Esophagus muscularis mucosa (tissue), 4 donors: ENCODE data around the gene INTS3. TPM values are rescaled to one million over a fixed set of nuclear protein-coding genes. Genes with fewer than 3 reads are reported as not detected.

Experiments used
- DNase-seq: peaks from one replicate; pipeline ENCODE4 v3.0.0-alpha.2; 2017; ENCODE audit errors: extremely low spot score
- H3K27ac ChIP-seq, 4 donors: fragments of 200-600 bp; sonication (generic); replicated peaks in 1 of 4; 1 replicate in 3 of 4; 2 replicates in 1 of 4; pipeline ENCODE4 v1.5.1; 2016 to 2019; ENCODE audit warnings: mild to moderate bottlenecking in 1 of 4
- H3K27me3 ChIP-seq, 4 donors: fragments of 200-600 bp; sonication (generic); one replicate each; pipeline versions ENCODE4 v1.5.1 to v1.6.0; 2016 to 2019
- H3K36me3 ChIP-seq, 4 donors: fragments of 200-600 bp; sonication (generic); one replicate each; pipeline ENCODE4 v1.5.1; 2016 to 2019
- H3K4me1 ChIP-seq, 4 donors: fragments of 200-600 bp; sonication (generic); one replicate each; pipeline ENCODE4 v1.5.1; 2016 to 2019
- H3K4me3 ChIP-seq, 4 donors: fragments of 200-600 bp; sonication (generic); 1 replicate in 2 of 4; 2 replicates in 2 of 4; pipeline ENCODE4 v1.5.1; 2016 to 2019; ENCODE audit warnings: mild to moderate bottlenecking in 4 of 4, moderate library complexity in 1 of 4
- H3K9me3 ChIP-seq, 4 donors: fragments of 200-600 bp; sonication (generic); 1 replicate in 3 of 4; 2 replicates in 1 of 4; pipeline ENCODE4 v1.5.1; 2016 to 2019
- EP300 ChIP-seq: sonication (generic); formaldehyde crosslinking; IDR thresholded peaks from one replicate; pipeline ENCODE4 v1.6.1; 2017; ENCODE audit warnings: antibody characterized with exemption
- POLR2A ChIP-seq: fragments of 450-650 bp; IDR thresholded peaks from one replicate; pipeline ENCODE4 v1.6.1; 2017; ENCODE audit warnings: antibody characterized with exemption, moderate library complexity, mild to moderate bottlenecking, low read depth
- POLR2AphosphoS5 ChIP-seq, 2 donors: sonication (generic); formaldehyde crosslinking; IDR thresholded peaks; one replicate each; pipeline ENCODE4 v1.6.1; 2017; ENCODE audit warnings: antibody characterized with exemption in 2 of 2
- WGBS: methylation state at CpG from one replicate; pipeline ENCODE4 v1.1.5; 2018; 5-methylcytosine and 5-hydroxymethylcytosine counted together
- intact Hi-C: fragments of 100-400 bp; cut with DNase I; formaldehyde crosslinking; loops from one replicate; pipeline ENCODE4 v1.15.1; 2023
- total RNA-seq, 4 donors: library from RNA; depleted of rRNA; stranded (reverse); fragments of >200 nt; gene quantifications; one replicate each; pipeline versions ENCODE4 v1.1.0 to v1.2.1, GENCODE V29; 2016
- TF ChIP-seq, protein P1 (sequence below), 3 experiments: fragments of 200-600 bp in 2 of 3; fragments of 450-650 bp in 1 of 3; sonication (generic) in 2 of 3; IDR thresholded peaks; one replicate each; pipeline ENCODE4 v1.5.1; 2017 to 2019; ENCODE audit warnings: antibody characterized with exemption in 3 of 3, mild to moderate bottlenecking in 2 of 3, moderate library complexity in 1 of 3

The INTS3 gene
- total RNA-seq, 4 donors from 2014 or later, result 32.3 to 45.5 (median 38.9) TPM

DNA sequence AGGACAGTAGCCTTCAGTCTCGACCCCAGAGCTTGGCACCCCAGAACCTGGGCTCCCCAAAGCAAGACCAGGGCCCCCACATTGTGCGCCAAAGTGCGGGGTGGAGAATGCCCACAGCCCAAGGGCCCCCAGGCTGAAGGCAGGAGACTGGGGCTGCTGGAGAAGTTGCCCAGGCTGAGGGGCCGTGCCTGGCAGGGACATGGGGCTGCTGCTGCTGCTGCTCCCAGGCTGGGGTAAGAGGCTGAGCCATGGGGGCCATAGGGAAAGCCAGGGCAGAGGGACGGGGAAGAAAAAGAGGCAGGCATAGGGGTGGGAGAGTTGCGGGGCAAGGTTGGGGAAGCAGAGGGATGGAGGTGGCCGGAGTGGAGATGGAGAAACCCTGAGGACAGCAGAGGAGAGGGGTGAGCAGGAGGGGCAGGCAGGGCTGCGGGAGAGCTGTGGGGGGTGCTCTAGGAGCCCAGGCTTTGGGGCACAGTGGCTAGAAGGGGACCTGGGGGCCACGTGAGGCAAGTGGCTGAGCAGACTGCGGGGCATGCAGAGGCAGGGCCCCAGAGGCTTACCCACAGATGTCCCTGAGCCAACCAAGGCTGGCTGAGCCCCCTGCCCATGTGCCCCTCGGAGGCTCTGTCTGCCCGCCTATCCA lies 66.2 kb downstream of the INTS3 start:
- TF ChIP-seq, protein P1, sequence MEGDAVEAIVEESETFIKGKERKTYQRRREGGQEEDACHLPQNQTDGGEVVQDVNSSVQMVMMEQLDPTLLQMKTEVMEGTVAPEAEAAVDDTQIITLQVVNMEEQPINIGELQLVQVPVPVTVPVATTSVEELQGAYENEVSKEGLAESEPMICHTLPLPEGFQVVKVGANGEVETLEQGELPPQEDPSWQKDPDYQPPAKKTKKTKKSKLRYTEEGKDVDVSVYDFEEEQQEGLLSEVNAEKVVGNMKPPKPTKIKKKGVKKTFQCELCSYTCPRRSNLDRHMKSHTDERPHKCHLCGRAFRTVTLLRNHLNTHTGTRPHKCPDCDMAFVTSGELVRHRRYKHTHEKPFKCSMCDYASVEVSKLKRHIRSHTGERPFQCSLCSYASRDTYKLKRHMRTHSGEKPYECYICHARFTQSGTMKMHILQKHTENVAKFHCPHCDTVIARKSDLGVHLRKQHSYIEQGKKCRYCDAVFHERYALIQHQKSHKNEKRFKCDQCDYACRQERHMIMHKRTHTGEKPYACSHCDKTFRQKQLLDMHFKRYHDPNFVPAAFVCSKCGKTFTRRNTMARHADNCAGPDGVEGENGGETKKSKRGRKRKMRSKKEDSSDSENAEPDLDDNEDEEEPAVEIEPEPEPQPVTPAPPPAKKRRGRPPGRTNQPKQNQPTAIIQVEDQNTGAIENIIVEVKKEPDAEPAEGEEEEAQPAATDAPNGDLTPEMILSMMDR (IDR thresholded peaks at IDR 0.05), result no peak
- TF ChIP-seq POLR2AphosphoS5 (IDR thresholded peaks at IDR 0.05) (no peak), POLR2A (no peak), EP300 (no peak)
- H3K4me3 ChIP-seq, result no peak overlapping the region
- no peaks in the 10 kb centered on the region for H3K36me3 ChIP-seq
- no peak overlapping the region for H3K27ac ChIP-seq
- WGBS, result 84% methylated on average over 12 of the region's 12 CpGs
- intact Hi-C loops, result no loop called here
- H3K4me1 ChIP-seq, result peaks cover 20 to 36% (median 24%) of the 10 kb centered on the region in 4 donors
- no peaks in the 10 kb centered on the region for H3K9me3 ChIP-seq
- DNase-seq, result no peak
- no peaks in the 10 kb centered on the region for H3K27me3 ChIP-seq

DNA sequence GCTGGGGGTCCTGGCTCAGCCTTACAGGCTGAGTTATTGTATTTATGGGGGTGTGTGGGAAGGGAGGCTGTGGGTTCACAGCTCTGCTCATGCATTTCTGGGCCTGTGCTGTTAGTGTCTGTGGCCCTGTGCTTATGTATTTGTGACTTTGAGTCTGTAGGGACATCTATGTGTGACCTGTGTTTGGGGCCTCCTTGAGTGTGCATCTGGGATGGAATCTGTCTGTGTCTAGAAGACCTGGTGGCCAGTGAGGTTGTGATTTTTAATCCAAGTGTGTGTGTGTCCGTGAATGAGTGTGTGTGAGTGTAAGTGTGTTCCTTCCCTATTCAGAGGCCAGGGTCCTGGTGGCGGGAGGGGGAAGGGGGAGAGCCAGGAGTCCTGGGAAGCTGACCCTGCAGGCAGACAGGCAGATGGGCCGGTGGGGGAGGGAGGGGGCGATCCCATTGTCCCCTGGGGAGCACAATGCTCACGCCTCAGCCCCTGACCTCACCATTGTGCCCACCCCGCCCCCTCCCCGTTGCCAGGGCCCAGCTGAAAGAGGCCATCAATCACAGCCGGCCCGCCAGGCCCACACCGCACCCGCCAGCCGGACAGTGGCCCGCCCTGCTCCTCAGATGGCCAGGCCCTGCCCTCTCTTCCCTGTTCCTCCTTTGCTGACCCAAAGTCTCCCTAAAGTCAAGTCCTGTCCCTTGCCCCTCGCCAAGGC lies 66.9 kb downstream of the INTS3 start:
- Histone ChIP-seq H3K27ac (no peak overlapping the region), H3K4me1 (peaks cover 14 to 30% (median 17%) of the 10 kb centered on the region in 4 donors), H3K36me3 (peaks cover 0 to 6% (median 0%) of the 10 kb centered on the region in 4 donors), H3K4me3 (no peak overlapping the region), H3K27me3 (no peaks in the 10 kb centered on the region), H3K9me3 (no peaks in the 10 kb centered on the region)
- DNase-seq, result no peak
- WGBS, result 54% methylated on average over 14 of the region's 14 CpGs
- TF ChIP-seq, protein P1 (IDR thresholded peaks at IDR 0.05), result no peak
- TF ChIP-seq EP300 (no peak), POLR2AphosphoS5 (IDR thresholded peaks at IDR 0.05) (no peak)
- intact Hi-C loops, result loop anchor here (5.0 kb wide), 1 partner anchor 128 kb away; the partner anchor contains the start of gene GATAD2B

DNA sequence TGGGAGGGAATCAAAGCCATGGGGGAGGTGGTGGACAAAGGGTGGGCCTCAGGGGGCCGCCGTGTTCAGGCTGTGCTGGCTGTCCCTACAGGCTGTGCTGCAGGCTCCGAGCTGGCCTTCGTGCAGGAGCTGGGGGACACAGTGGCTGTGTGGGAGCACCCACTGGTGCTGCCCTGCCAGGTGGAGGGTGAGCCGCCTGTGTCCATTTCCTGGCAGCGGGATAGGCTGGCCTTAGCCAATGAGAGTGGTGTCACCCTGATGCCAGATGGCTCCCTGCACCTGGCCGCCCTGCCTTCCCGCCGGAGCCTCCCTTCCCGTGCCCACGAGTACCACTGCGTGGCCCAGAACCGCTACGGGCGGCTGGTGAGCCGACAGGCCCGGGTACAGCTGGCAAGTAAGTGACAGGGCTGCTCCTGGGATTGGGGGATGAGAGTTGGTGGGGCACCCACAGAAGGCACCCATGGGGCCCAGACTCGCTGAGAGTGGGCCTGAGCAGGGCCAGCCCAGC lies 67.5 kb downstream of the INTS3 start:
- peaks cover 0 to 12% (median 0%) of the 10 kb centered on the region in 4 donors for H3K36me3 ChIP-seq
- WGBS, result 83% methylated on average over 6 of the region's 18 CpGs
- TF ChIP-seq, protein P1 (IDR thresholded peaks at IDR 0.05), result no peak
- no peak for TF ChIP-seq POLR2A
- TF ChIP-seq EP300, result no peak
- no peak for TF ChIP-seq POLR2AphosphoS5 (IDR thresholded peaks at IDR 0.05)
- peaks cover 8 to 23% (median 12%) of the 10 kb centered on the region in 4 donors for H3K4me1 ChIP-seq
- intact Hi-C loops, result loop anchor here (5.0 kb wide), 1 partner anchor 127 kb away; the partner anchor contains the start of gene GATAD2B
- H3K27ac ChIP-seq, result no peak overlapping the region
- H3K4me3 ChIP-seq, result no peak overlapping the region
- no peaks in the 10 kb centered on the region for H3K9me3 ChIP-seq
- no peak for DNase-seq
- H3K27me3 ChIP-seq, result no peaks in the 10 kb centered on the region

DNA sequence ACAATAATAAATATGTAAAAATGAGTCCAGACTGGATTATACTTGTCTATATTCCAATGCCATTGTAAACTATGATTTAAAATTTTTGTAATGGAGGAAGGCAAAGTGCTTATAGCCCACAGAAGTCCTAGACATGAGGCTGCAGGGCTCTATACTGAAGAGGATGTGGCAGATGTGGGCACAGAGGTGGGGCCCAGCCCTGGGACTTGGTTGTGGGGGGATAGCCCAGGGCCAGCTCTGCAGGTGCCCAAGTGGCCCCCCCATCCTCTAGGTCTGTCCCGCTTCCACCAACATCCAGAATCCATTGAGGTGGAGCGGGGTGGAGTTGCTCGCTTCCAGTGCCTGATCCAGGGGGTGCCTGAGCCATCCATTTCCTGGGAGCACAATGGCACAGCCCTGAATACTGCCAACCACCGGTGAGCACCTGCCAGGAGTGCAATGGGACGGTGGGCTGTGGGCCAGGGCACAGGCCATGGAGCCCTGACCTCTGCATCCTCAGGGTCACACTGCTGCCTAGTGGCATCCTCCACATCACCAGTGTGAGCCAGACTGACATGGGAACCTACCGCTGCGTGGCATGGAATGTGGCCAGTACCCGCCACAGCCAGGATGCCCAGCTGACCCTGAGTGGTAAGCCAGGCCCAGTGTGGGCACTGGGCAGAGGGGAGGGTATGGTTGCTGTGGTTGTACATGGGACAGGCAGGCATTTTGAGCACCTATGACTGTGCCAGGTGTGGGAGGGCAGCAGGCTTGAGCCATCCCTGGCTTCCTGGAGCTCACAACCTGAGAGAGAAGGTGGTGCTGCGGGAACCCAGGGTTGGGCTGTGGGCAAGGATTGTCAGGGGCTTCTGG lies 68.3 kb downstream of the INTS3 start:
- 97% methylated on average over 5 of the region's 9 CpGs for WGBS
- peaks cover 0 to 16% (median 6%) of the 10 kb centered on the region in 4 donors for H3K4me1 ChIP-seq
- H3K27ac ChIP-seq, result no peak overlapping the region
- no peaks in the 10 kb centered on the region for H3K27me3 ChIP-seq
- peaks cover 0 to 12% (median 0%) of the 10 kb centered on the region in 4 donors for H3K36me3 ChIP-seq
- TF ChIP-seq EP300 (no peak), POLR2AphosphoS5 (IDR thresholded peaks at IDR 0.05) (no peak), POLR2A (no peak)
- TF ChIP-seq, protein P1 (IDR thresholded peaks at IDR 0.05), result no peak
- no peak for DNase-seq
- no peaks in the 10 kb centered on the region for H3K9me3 ChIP-seq
- H3K4me3 ChIP-seq, result no peak overlapping the region
- intact Hi-C loops, result loop anchor here (2.0 to 5.0 kb wide), 3 partner anchors 126 to 191 kb away; partner anchors contain the start of genes DENND4B, GATAD2B and RAB13
